Measurements from ENCODE around the gene NEK1.

DNA sequence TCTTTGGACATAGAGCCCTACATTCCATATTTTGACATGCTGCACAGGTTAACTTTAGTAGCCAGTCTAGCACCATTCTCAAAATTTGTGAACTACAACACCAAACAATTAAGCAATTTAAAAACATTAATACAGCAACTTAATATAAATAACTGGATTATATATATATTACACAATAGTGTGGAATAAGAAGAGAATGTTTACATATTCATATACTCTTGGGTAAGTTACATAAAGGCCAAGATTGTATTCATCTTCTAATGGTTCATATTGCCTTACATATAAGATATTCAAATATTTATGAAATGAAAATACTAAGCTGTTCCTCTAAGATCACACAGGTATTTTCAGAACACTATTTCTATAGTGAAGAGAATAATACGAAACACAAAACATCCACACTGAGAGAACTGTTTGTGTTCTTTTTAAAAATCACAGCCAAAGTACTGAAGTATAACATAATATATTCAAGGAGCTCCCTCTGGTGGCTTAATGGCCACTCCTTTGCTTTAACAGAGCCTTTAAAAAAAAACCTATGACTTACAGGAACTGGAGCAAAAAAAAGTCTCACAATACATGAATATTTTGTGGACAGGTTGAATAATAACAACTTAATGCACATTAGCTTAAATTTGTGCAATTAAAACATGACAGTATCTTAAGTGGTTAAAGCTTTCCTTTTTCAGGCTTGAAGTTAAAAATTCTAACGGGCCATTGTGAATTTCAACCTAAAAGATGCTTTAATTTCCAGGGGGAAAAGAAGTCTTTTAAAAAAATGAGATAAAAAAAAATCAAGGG is 46.2 kb downstream of the NEK1 start:
- TF ChIP-seq, protein P1, sequence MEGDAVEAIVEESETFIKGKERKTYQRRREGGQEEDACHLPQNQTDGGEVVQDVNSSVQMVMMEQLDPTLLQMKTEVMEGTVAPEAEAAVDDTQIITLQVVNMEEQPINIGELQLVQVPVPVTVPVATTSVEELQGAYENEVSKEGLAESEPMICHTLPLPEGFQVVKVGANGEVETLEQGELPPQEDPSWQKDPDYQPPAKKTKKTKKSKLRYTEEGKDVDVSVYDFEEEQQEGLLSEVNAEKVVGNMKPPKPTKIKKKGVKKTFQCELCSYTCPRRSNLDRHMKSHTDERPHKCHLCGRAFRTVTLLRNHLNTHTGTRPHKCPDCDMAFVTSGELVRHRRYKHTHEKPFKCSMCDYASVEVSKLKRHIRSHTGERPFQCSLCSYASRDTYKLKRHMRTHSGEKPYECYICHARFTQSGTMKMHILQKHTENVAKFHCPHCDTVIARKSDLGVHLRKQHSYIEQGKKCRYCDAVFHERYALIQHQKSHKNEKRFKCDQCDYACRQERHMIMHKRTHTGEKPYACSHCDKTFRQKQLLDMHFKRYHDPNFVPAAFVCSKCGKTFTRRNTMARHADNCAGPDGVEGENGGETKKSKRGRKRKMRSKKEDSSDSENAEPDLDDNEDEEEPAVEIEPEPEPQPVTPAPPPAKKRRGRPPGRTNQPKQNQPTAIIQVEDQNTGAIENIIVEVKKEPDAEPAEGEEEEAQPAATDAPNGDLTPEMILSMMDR (IDR thresholded peaks at IDR 0.05), result peak in 3 of 4 experiments; percentile 17 to 70 (median 45)
- TF ChIP-seq POLR2AphosphoS5 (IDR thresholded peaks at IDR 0.05), result no peak
